Osteocyte (in vitro differentiated cells): ENCODE data around the gene B4GALT7. TPM values are rescaled to one million over a fixed set of nuclear protein-coding genes. Genes with fewer than 3 reads are reported as not detected.
A peak's percentile ranks its signal among the peaks of the same experiment; 100 is the strongest.

ENCODE experiments used
- DNase-seq: peaks from one replicate; pipeline ENCODE4 v3.0.0; 2021; ENCODE audit warnings: mixed read lengths; ENCODE audit not compliant: unreplicated experiment; ENCODE audit errors: extremely low spot score
- H3K27ac Mint-ChIP-seq: one replicate; pipeline ENCODE4 v1.8.0; 2021; ENCODE audit warnings: mild to moderate bottlenecking, mixed read lengths; ENCODE audit not compliant: unreplicated experiment
- H3K27me3 Mint-ChIP-seq: one replicate; pipeline ENCODE4 v1.8.0; 2021; ENCODE audit warnings: mixed read lengths; ENCODE audit not compliant: unreplicated experiment
- H3K36me3 Mint-ChIP-seq: one replicate; pipeline ENCODE4 v1.8.0; 2021; ENCODE audit warnings: mixed read lengths; ENCODE audit not compliant: unreplicated experiment
- H3K4me1 Mint-ChIP-seq: one replicate; pipeline ENCODE4 v1.8.0; 2021; ENCODE audit warnings: mixed read lengths; ENCODE audit not compliant: unreplicated experiment
- H3K4me3 Mint-ChIP-seq: one replicate; pipeline ENCODE4 v1.8.0; 2021; ENCODE audit warnings: mild to moderate bottlenecking, moderate library complexity, mixed read lengths; ENCODE audit not compliant: unreplicated experiment
- H3K9me3 Mint-ChIP-seq: one replicate; pipeline ENCODE4 v1.8.0; 2021; ENCODE audit warnings: mixed read lengths; ENCODE audit not compliant: unreplicated experiment
- CTCF ChIP-seq: fragments of 200-600 bp; sonication (generic); IDR thresholded peaks from 2 replicates; pipeline ENCODE4 v1.5.0; 2021; ENCODE audit warnings: antibody characterized with exemption, mild to moderate bottlenecking, moderate library complexity
- total RNA-seq: library from RNA; stranded (reverse); gene quantifications from 2 replicates; pipeline ENCODE4 v1.2.1, GENCODE V29; 2021

Gene B4GALT7
- total RNA-seq, 1 donor from 2014 or later = 36.0 TPM

- peaks cover 3% of the 10 kb centered on the region for H3K36me3 Mint-ChIP-seq
- no peaks in the 10 kb centered on the region for H3K27me3 Mint-ChIP-seq
- peaks cover 21% of the 10 kb centered on the region for H3K4me1 Mint-ChIP-seq
- no peaks in the 10 kb centered on the region for H3K9me3 Mint-ChIP-seq
- peak overlapping the region; percentile 38 for H3K4me3 Mint-ChIP-seq
- peak overlapping the region; percentile 7 for H3K27ac Mint-ChIP-seq
- DNase-seq = no peak
- no peak for TF ChIP-seq CTCF
Measured at GRCh38 chr5:177601577-177602457, 1.9 kb downstream of the B4GALT7 start.

GRCh38 chr5:177602458-177602830 is 2.5 kb downstream of the B4GALT7 start:
- Mint-ChIP-seq H3K4me1 (peaks cover 26% of the 10 kb centered on the region), H3K27ac (peak overlapping the region; percentile 7), H3K9me3 (no peaks in the 10 kb centered on the region), H3K27me3 (no peaks in the 10 kb centered on the region), H3K36me3 (peaks cover 2% of the 10 kb centered on the region), H3K4me3 (no peak overlapping the region)
- no peak for TF ChIP-seq CTCF
- no peak for DNase-seq

- no peak for DNase-seq
- peaks cover 2% of the 10 kb centered on the region for H3K36me3 Mint-ChIP-seq
- no peak overlapping the region for H3K27ac Mint-ChIP-seq
- H3K4me3 Mint-ChIP-seq = no peak overlapping the region
- H3K9me3 Mint-ChIP-seq = no peaks in the 10 kb centered on the region
- H3K27me3 Mint-ChIP-seq = no peaks in the 10 kb centered on the region
- TF ChIP-seq CTCF = no peak
- peaks cover 29% of the 10 kb centered on the region for H3K4me1 Mint-ChIP-seq
Measured at GRCh38 chr5:177603631-177604030, 3.7 kb downstream of the B4GALT7 start.

GRCh38 chr5:177604116-177604521 is 4.2 kb downstream of the B4GALT7 start:
- Mint-ChIP-seq H3K4me3 (no peak overlapping the region), H3K27ac (no peak overlapping the region), H3K4me1 (peaks cover 26% of the 10 kb centered on the region), H3K36me3 (peaks cover 2% of the 10 kb centered on the region), H3K9me3 (no peaks in the 10 kb centered on the region), H3K27me3 (no peaks in the 10 kb centered on the region)
- no peak for TF ChIP-seq CTCF
- no peak for DNase-seq

DNA sequence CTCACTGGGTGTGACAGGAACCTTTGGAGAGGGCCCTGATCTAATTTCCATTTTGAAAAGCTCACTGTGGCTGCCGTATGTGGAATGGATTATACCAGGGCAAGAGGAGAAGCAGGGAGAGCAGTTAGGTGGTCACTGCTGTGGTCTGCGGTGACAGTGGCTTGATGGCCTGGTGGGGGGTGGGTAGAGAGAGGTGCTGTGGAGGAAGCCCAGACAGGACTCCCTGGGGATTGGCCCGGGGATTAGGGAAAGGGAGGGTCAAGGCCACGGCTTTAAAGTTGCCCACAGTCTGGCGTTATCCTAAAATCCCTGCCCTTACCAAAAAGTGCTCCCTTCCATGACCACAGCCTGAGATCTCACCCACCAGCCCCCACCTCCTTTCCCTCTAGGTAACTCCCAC is 4.7 kb downstream of the B4GALT7 start:
- no peaks in the 10 kb centered on the region for H3K9me3 Mint-ChIP-seq
- H3K27me3 Mint-ChIP-seq = no peaks in the 10 kb centered on the region
- no peak for TF ChIP-seq CTCF
- H3K36me3 Mint-ChIP-seq = peaks cover 2% of the 10 kb centered on the region
- DNase-seq = no peak
- H3K4me3 Mint-ChIP-seq = no peak overlapping the region
- peaks cover 24% of the 10 kb centered on the region for H3K4me1 Mint-ChIP-seq
- no peak overlapping the region for H3K27ac Mint-ChIP-seq
